ENCODE measurements around the gene C20orf173.

DNA sequence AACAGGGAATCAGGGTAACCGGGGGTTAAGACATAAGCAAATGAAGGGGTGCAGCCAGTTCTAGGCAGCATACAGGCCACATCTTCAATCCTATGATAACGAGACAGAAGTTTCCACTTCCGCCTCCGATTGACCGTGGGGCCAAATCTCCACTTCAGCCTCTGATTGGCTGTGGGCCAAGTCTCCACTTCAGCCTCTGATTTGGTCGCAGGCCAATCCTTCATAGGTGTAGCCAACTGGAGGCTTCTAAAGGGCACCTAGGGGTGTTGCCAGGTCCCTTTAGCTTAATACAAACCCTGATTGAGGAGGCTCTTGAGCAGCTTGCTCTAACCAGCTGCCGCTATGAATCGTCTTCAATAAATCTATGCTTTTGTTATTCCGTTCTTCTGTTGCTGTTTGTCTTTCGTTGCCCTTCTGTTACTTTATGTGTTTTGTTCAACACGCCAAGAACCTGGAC lies 10.3 kb upstream of the C20orf173 start:
- TF ChIP-seq, protein P1, sequence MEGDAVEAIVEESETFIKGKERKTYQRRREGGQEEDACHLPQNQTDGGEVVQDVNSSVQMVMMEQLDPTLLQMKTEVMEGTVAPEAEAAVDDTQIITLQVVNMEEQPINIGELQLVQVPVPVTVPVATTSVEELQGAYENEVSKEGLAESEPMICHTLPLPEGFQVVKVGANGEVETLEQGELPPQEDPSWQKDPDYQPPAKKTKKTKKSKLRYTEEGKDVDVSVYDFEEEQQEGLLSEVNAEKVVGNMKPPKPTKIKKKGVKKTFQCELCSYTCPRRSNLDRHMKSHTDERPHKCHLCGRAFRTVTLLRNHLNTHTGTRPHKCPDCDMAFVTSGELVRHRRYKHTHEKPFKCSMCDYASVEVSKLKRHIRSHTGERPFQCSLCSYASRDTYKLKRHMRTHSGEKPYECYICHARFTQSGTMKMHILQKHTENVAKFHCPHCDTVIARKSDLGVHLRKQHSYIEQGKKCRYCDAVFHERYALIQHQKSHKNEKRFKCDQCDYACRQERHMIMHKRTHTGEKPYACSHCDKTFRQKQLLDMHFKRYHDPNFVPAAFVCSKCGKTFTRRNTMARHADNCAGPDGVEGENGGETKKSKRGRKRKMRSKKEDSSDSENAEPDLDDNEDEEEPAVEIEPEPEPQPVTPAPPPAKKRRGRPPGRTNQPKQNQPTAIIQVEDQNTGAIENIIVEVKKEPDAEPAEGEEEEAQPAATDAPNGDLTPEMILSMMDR (IDR thresholded peaks at IDR 0.05 in 8 of 11, conservative IDR thresholded peaks at IDR 0.05 in 3 of 11), result no peak
- no peak for TF ChIP-seq POLR2A (IDR thresholded peaks at IDR 0.05)
- TF ChIP-seq POLR2AphosphoS5 (IDR thresholded peaks at IDR 0.05), result no peak

Data from spleen (tissue), 7 donors.